Stimulated activated CD8-positive, alpha-beta memory T cell treated with anti-CD3 and anti-CD28 coated beads, Interleukin-4, amount 100 ng/mL, for 24 hours (primary cell): ENCODE measurements around the gene MRPL30.
"Not testable (repeated sequence)": the region's sequence is repeated elsewhere in the genome, so short reads cannot be mapped to it uniquely, and the experiment has no call there.

Experiments
- DNase-seq: peaks from one replicate; pipeline ENCODE4 v3.0.0-alpha.2; 2020; ENCODE audit warnings: low read depth

Gene MRPL30

DNA sequence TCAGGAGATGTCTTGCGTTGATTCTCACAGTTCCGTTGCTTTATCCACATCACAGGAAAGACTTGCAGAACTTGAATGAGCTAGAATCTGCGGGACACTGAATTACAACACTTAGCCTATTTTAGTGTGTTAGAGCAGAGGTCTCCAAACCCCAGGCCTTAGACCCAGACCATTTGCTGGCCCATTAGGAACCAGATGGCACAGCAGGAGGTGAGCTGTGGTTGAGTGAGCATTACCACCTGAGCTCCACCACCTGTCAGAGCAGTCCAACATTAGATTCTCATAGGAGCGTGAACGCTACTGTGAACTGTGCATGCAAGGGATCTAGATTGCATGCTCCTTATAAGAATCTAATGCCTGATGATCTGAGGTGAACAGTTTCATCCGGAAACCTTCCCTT, 3.8 kb downstream of the MRPL30 start:
- no peak for DNase-seq

DNA sequence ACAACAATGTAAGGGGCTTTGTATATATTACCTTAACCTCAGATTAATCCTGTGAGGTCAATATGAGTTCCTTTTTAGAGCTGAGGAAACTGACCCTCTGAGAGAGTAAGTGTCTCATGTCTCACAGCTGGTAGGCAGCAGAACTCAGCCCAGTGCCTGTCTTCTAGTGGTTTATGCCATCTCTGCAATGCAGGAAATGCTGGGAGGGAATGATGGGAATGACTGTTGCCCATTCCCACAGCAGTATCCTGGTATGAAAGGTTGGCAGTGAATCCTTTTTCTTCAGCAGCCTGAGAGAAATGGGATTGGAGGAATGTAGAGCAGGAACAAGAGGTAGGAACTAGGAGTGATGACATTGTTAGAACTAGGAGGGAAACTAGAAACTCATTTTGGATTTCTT, 6.0 kb downstream of the MRPL30 start:
- DNase-seq = no peak

DNA sequence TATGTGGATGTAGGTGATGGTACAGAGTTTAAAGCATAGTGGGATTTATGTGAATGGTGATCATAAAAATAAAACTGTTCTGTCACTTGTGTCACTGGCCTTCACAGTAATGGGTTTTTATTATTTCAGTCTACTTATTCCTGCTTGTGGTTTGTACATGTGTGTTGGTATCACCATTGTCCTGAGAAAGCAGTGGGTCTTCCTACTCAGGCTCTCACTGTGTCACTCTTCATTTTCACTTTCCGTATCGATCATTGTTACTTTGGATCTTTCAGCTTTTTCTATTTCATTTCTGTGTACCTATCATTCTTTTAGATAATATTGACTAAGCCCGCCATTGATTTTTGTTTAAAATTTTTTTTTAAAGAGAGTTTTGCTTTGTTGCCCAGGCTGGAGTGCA, 7.4 kb downstream of the MRPL30 start:
- no peak for DNase-seq

DNA sequence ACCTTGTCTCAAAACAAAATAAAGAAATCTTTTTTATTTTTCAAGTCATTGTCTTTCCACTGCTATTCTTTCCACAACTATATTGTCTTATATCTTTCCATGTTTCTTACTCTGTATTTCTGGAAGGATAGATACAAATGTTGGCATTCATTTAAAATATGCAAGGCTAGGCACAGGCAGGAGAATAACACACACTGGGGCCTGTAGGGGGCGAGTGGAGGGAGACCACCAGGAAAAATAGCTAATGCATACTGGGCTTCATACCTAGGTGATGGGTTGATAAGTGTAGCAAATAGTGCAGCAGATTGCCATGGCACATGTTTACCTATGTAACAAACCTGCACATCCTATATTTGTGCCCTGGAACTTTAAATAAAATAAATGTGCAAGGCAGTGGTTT, 9.6 kb downstream of the MRPL30 start:
- no peak for DNase-seq

DNA sequence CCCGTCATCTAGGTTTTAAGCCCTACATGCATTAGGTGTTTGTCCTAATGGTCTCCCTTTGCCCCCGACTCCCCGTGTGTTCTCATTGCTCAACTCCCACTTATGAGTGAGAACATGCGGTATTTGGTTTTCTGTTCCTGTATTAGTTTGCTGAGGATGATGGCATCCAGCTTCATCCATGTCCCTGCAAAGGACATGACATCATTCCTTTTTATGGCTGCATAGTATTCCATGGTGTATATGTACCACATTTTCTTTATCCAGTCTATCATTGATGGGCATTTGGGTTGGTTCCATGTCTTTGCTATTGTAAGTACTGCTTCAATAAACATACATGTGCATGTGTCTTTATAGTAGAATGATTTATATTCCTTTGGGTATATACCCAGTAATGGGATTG, 11.4 kb downstream of the MRPL30 start:
- not testable (repeated sequence) for DNase-seq

DNA sequence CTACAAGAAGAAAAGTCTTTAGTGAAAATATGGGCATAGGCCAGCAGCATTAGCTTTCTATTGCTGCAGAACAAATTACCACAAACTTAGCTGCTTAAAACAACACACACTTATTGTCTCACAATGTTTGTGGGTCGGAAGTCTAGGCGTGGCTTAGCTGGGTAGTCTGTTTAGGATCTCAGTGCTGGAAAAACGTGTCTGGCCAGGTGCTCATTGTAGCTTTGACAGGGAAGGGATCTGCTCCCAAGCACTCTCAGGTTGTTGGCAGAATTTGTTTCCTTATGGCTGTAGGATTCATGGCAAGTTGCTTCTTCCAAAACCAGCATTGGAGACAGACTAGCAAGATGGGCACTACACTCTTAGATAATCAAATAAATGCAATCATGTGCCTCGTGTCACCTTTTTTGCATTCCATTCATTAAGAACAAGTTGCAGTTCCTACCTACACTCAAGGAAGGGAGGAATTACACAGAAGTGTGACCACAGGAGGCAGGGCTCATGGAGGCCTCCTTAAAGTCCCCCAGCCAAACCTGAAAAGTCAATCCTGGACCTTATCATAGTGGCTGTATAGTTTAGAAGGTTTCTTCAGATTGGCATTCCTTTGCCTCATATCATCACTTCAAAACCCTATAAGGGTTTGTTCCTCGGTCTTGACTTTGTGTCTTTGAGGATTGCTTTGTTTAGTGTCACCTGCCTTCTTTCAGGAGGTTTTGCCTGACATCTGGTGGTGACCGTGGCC, 17.3 kb downstream of the MRPL30 start:
- DNase-seq = no peak

DNA sequence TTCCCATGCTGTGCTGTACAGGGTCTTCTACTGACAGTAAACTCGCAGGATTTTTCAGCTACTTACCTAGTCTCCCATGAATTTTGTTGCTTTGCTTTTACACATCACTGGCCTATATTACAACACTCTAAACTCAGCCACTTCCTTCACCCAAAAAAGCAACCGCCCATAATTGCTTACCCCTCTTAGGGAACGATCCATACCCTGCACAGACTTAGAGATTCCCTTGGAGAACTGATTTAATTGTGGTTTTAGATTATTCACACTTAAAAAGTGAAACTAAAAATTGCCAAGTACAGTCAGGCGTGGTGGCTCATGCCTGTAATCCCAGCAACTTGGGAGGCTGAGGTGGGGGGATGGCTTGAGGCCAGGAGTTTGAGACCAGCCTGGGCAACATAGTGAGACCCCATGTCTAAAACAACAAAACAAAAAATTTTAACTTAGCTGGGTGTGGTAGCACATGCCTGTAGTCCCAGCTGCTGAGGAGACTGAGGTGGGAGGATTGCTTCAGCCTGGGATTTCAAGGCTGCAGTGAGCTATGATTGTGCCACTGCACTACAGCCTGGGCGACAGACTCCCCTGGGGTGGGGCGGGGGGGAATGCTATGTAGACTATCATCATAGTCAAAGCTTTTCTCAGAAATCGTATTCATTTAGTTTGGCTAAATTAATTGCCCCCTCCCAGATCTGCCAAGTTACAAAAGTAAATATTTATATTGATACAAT, 19.3 kb downstream of the MRPL30 start:
- DNase-seq = no peak

DNA sequence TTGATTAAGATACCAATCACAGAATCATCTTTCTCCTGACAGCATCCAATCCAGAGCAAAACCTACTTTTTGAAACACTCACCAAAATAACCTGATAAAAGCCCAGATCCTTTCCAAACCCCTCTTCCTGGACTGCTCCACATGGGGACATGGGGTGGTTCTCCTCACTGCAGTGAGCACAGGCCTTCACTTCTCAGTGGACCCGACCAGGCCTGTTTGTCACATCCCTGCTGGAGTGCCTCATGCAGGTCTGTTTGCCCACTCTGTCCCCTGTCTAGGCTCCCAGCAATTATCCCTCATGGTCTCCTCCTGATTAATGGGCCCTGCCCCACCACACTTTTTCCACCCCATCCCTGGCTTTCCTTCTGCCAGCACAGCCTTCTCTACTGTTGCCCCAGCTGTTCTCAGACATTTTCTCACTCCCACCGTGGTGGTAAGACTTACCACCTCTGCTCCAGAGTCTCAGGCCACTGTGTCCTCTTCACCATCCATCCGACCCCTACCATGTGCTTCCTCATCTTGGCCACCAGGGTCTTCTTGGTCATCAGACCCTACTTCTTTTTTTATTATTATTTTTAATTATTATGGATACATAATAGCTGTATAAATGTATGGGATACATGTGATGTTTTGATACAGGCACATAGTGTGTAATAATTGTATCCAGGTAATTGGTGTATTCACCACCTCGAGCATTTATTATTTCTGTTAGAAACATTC, 21.1 kb downstream of the MRPL30 start:
- no peak for DNase-seq

DNA sequence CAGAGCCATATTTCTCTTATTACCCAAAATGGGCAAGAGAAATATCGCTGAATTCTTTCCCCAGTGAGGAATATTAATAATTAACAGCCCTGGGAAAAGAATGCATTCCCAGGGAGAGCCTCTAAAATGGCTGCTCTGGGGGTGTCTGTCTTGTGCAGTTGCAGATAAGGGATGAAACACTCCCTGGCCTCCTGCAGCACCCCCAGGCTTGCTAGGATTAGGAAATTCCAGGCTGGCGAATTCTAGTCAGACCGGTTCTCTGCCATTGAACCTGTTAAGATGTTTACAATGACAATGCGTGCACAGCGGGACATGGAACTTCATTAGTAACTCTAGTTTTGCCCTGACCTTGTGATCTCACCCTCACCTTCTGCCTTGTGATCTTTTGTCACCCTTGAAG, 24.5 kb downstream of the MRPL30 start:
- no peak for DNase-seq

DNA sequence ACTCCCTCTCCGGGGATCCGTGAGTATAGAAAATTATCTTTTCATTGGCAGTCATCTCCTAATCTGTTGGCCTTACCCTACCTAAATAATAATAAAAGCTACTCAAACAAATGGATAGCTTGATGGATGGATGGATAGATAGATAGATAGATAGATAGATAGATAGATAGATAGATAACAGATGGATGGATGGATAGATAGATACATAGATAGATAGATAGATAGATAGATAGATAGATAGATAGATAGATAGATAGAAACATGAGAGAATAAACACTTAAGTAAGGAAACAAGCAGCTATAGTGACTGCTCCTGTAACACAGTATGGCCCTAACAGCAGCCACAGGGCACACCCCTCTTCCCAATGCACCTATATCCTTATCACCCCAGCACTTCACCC, 35.1 kb downstream of the MRPL30 start:
- DNase-seq = no peak

DNA sequence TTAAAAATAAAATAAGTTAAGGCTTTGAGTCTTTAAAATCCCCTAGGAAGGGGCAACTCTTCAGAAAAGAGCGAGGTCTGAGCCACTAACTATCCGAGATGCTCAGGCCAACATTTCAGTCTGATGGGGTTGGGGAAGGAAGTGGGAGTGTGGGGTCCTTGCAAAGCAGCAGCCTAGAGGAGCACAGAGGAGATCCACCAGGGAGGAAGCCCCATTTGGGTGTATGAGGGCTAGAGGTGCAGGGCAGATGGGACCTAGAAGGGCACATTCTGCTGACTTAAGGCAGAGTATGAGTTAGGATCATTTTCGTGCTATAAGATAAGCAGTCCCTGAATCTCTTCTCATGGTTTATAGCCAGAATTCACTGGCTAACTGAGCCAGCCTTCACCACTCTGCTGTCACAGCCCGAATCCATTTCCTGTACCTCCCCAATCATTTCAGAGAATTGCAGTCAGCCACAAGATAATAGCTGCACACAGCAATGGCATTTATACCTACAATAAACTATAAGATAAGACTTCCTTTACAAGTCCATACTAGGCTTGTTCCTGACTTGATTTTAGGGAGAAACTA, 37.0 kb downstream of the MRPL30 start:
- no peak for DNase-seq

DNA sequence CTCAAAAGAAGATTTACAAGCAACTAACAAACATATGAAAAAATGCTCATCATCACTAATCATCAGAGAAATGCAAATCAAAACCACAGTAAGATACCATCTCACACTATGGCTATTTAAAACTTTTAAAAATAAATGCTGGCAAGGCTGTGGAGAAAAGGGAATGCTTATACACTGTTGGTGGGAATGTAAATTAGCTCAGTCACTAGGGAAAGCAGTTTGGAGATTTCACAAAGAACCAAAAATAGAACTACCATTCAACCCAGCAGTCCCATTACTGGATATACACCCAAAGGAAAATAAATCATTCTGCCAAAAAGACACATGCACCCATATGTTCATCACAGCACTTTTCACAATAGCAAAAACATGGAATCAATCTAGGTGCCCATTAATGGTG, 52.2 kb downstream of the MRPL30 start:
- not testable (repeated sequence) for DNase-seq

DNA sequence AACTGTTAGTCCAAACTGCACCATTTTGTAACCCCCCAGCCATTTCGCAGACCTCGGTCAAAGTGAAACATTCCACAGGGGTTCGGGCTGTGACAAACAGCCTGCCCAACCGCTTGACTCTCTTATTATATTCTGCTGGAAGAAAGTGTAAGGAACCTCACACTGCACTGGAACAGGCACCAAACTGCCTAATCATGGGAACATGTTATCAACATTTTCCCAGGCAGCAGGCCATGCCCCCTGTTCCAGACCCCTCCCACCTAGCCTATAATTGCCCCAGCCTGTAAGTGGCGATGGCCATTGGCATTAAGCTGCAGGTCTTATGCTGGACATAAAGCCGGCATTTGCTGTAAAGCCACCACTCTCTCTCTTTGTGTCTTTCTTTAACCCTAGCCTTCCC, 57.6 kb downstream of the MRPL30 start:
- no peak for DNase-seq

DNA sequence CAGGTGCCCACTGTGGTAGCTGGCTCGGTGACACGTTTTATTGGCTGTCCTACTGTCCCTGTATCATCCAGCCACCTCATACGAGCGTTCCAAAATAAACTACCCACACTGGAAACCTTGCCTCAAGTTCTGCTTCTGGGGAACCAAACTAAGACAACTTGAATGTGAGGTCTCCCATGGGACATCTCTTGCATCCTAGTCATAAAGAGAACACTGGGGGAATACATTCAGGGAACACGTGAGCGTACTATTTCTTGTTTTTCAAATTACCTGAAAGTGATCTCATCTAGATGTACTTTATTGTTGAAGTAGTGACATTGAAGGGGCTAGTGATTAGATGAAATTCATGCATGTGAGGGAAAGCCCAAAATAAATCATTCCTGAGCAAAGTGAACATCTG, 59.4 kb downstream of the MRPL30 start:
- DNase-seq = no peak

DNA sequence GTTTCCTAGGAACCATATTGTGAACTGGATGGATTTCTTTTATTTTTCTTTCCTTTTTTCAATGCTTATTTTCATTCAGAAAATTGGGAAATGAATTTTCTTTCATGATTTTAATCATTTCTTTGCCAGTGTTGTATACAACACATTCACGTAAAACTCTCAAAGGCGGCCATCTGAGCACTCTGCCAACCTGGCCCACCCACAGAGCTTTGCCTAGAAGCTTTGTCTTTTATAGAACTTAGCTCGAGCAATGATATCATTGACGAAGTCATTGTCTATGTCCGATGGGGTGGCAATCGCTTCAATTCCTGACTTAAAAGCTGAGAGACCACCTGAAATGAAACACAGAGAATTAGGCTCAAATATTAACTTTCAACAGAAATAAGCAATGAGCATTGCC, 61.2 kb downstream of the MRPL30 start:
- DNase-seq = no peak
